CD4-positive, alpha-beta T cell (primary cell): Measurements from ENCODE around the gene SDS. TPM values are rescaled to one million over a fixed set of nuclear protein-coding genes. Genes with fewer than 3 reads are reported as not detected.

Experiments used
- ATAC-seq: fragments of 200-7000 bp; cut with Tn5 transposase; one replicate; pipeline ENCODE4 v1.10.0; 2022; ENCODE audit warnings: mild to moderate bottlenecking; ENCODE audit not compliant: poor library complexity
- CTCF ChIA-PET: fragments of 350-600 bp; sonication (Branson Sonifier 250); formaldehyde crosslinking; loops from one replicate; lab custom pipeline; 2021; ENCODE audit warnings: antibody characterized with exemption, inconsistent platforms; lab: Charles Lee
- POLR2A ChIA-PET: fragments of 350-600 bp; sonication (Branson Sonifier 250); formaldehyde crosslinking; loops from one replicate; lab custom pipeline; 2021; ENCODE audit warnings: antibody characterized with exemption, inconsistent platforms; lab: Charles Lee
- DNase-seq, 14 experiments: peaks; one replicate each; pipeline ENCODE4 v3.0.0-alpha.2; 2013 to 2020; ENCODE audit warnings: mixed read lengths in 2 of 14
- H3K27ac ChIP-seq, 2 donors: one replicate each; pipeline versions ENCODE4 v1.5.1 to v1.7.0; 2013; ENCODE audit warnings: low read length in 2 of 2, low read depth in 1 of 2, mild to moderate bottlenecking in 1 of 2
- H3K27me3 ChIP-seq, 2 experiments: 1 replicate in 1 of 2; 2 replicates in 1 of 2; pipeline versions ENCODE4 v1.6.1 to v1.7.0; 2013; ENCODE audit warnings: low read length in 2 of 2, control low read depth in 1 of 2, mild to moderate bottlenecking in 1 of 2, moderate library complexity in 1 of 2; ENCODE audit not compliant: insufficient read depth in 2 of 2, control insufficient read depth in 1 of 2
- H3K36me3 ChIP-seq: one replicate; pipeline ENCODE4 v1.6.1; 2013; ENCODE audit warnings: low read length, control low read depth; ENCODE audit not compliant: insufficient read depth
- H3K4me1 ChIP-seq: one replicate; pipeline ENCODE4 v1.6.1; 2013; ENCODE audit warnings: low read length, control low read depth; ENCODE audit not compliant: insufficient read depth
- H3K4me3 ChIP-seq: one replicate; pipeline ENCODE4 v1.5.1; 2013; ENCODE audit warnings: mild to moderate bottlenecking, low read length, moderate library complexity
- H3K9me3 ChIP-seq, 2 experiments: 1 replicate in 1 of 2; 2 replicates in 1 of 2; pipeline versions ENCODE4 v1.6.1 to v1.7.0; 2013; ENCODE audit warnings: low read length in 2 of 2, mild to moderate bottlenecking in 2 of 2, control low read depth in 1 of 2, moderate library complexity in 1 of 2; ENCODE audit not compliant: control insufficient read depth in 1 of 2, insufficient read depth in 1 of 2
- H3K27ac Mint-ChIP-seq: one replicate; pipeline ENCODE4 v1.8.0; 2020; ENCODE audit warnings: mixed read lengths
- H3K27me3 Mint-ChIP-seq: one replicate; pipeline ENCODE4 v1.8.0; 2021; ENCODE audit warnings: mixed read lengths
- H3K36me3 Mint-ChIP-seq: one replicate; pipeline ENCODE4 v1.8.0; 2021; ENCODE audit warnings: low read depth, mixed read lengths
- H3K4me1 Mint-ChIP-seq: one replicate; pipeline ENCODE4 v1.8.0; 2021; ENCODE audit warnings: low read depth, mixed read lengths
- H3K4me3 Mint-ChIP-seq: one replicate; pipeline ENCODE4 v1.8.0; 2020; ENCODE audit warnings: mild to moderate bottlenecking, mixed read lengths
- H3K9me3 Mint-ChIP-seq: one replicate; pipeline ENCODE4 v1.8.0; 2020; ENCODE audit warnings: mixed read lengths
- CTCF ChIP-seq: fragments of 200-600 bp; IDR thresholded peaks from one replicate; pipeline ENCODE4 v1.8.0; 2022; ENCODE audit warnings: antibody characterized with exemption, mild to moderate bottlenecking
- intact Hi-C, 2 experiments: fragments of 100-400 bp; cut with DNase I in 1 of 2; cut with micrococcal nuclease in 1 of 2; formaldehyde crosslinking; loops; one replicate each; pipeline versions ENCODE4 v1.15.1 to v1.9.0; 2023 to 2025; cut with DNase I, micrococcal nuclease
- polyA plus RNA-seq, 2 donors: library from polyadenylated mRNA; unstranded; fragments of 120-200 nt; gene quantifications; one replicate each; pipeline ENCODE4 v1.2.1, GENCODE V29; 2013
- total RNA-seq, 174 experiments: library from RNA in 2 of 174; stranded (reverse) in 2 of 174; gene quantifications; one replicate each; pipeline ENCODE4 v1.2.3 and lab custom pipeline; 2021 to 2026

Gene SDS, protein sequence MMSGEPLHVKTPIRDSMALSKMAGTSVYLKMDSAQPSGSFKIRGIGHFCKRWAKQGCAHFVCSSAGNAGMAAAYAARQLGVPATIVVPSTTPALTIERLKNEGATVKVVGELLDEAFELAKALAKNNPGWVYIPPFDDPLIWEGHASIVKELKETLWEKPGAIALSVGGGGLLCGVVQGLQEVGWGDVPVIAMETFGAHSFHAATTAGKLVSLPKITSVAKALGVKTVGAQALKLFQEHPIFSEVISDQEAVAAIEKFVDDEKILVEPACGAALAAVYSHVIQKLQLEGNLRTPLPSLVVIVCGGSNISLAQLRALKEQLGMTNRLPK
- not detected for total RNA-seq
- 0.19 TPM for polyA plus RNA-seq (2013, experiment 1 of 2)
- polyA plus RNA-seq (2013, experiment 2 of 2) = 0.23 TPM
- 0 to 10.0 (median 0.08) reads per million in 172 experiments for total RNA-seq (lab: John Stamatoyannopoulos, UW)

DNA sequence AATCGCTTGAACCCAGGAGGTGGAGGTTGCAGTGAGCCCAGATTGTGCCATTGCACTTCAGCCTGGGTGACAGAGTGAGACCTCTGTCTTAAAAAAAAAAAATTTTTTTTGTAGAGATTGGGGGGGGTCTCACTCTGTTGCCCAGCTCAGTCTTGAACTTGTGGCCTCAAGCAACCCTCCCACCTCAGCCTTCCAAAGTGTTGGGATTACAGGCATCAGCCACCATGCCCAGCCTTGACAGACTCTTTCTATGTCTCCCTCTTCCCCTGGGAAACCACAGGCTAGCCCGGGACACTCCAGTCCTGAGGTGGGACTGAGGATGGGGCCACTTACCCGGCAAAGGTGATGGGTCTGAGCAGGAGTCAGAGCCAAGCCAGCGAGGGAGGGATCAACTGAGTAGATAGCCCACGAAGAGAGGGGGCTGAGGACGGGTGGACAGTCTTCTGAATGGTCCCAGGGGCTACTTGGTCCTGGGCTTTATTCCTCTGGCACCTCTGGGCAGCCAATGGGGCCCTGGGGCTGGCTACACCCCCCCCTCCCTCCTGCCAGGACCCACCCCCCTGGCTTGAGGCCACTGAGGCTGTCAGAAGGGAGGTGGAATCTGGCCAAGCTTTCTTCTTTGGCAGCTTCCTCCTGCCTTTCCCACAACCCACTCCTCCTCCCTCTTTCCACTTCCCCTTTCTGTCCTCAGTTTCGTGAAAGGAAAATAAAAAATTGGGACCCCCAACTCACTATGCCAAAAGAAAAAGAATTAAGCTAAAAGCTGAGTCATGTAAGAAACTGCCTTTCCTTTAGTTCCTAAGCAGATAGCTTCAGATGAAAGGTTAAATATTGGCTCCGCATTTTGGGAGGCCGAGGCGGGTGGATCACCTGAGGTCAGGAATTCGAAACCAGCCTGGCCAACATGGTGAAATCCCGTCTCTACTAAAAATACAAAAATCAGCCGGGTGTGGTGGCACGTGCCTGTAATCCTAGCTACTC lies at the start of gene SDS:
TSS of gene SDS (minus strand) at position 453 of the 981 bp plus-strand sequence. CDS start 4,179 bp downstream, outside the sequence.
- Histone ChIP-seq H3K27ac (no peak within 1 kb of the TSS), H3K36me3 (no peaks in the 10 kb centered on the region), H3K9me3 (no peaks in the 10 kb centered on the region), H3K27me3 (peaks cover 0 to 4% of the 10 kb centered on the region in 2 experiments), H3K4me1 (peaks cover 2% of the 10 kb centered on the region), H3K4me3 (no peak within 1 kb of the TSS)
- no peak within 1 kb of the TSS for H3K4me3 Mint-ChIP-seq
- ChIA-PET CTCF (no interaction called here), POLR2A (no interaction called here)
- ATAC-seq = no peak
- no peaks in the 10 kb centered on the region for H3K4me1 Mint-ChIP-seq
- no peak for TF ChIP-seq CTCF
- no peak within 1 kb of the TSS for H3K27ac Mint-ChIP-seq
- H3K36me3 Mint-ChIP-seq = no peaks in the 10 kb centered on the region
- H3K9me3 Mint-ChIP-seq = no peaks in the 10 kb centered on the region
- H3K27me3 Mint-ChIP-seq = peaks cover 10% of the 10 kb centered on the region
- intact Hi-C loops = no loop called here
- DNase-seq = no peak

- H3K4me3 ChIP-seq = no peak overlapping the region
- ATAC-seq (no peak), DNase-seq (no peak)
- POLR2A ChIA-PET = no interaction called here
- Mint-ChIP-seq H3K9me3 (no peaks in the 10 kb centered on the region), H3K4me1 (no peaks in the 10 kb centered on the region), H3K4me3 (no peak overlapping the region), H3K27ac (no peak overlapping the region), H3K36me3 (no peaks in the 10 kb centered on the region), H3K27me3 (peaks cover 22% of the 10 kb centered on the region)
- no peaks in the 10 kb centered on the region for H3K9me3 ChIP-seq
- intact Hi-C loops = no loop called here
- CTCF ChIA-PET = no interaction called here
- H3K27me3 ChIP-seq = peaks cover 5 to 6% of the 10 kb centered on the region in 2 experiments
- H3K36me3 ChIP-seq = no peaks in the 10 kb centered on the region
- TF ChIP-seq CTCF = no peak
- no peaks in the 10 kb centered on the region for H3K4me1 ChIP-seq
- H3K27ac ChIP-seq = no peak overlapping the region
Observed at GRCh38 chr12:113453330-113453729, 49.6 kb upstream of the SDS start.

DNA sequence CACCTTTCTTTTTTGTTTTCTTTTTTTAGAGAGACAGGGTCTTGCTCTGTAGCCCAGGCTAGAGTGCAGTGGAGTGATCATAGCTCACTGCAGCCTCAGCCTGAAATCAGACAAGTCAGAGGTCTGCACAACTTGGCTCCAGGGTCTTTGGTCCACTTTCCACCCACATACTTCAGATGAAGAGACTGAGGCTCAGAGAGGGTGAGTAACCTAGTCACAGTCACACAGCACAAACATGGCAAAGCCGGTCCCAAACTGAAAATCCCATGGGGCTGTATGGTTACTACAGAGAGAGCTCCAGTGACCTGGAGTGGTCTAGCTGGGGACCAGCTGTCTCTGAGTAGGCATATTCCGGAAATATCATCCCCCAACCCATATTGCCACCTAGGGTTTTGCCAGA lies 48.8 kb upstream of the SDS start:
- Mint-ChIP-seq H3K27ac (no peak overlapping the region), H3K4me3 (no peak overlapping the region), H3K27me3 (peaks cover 18% of the 10 kb centered on the region), H3K9me3 (no peaks in the 10 kb centered on the region), H3K36me3 (no peaks in the 10 kb centered on the region), H3K4me1 (no peaks in the 10 kb centered on the region)
- Histone ChIP-seq H3K27ac (no peak overlapping the region), H3K9me3 (no peaks in the 10 kb centered on the region), H3K4me3 (no peak overlapping the region), H3K27me3 (peaks cover 0 to 4% of the 10 kb centered on the region in 2 experiments), H3K36me3 (no peaks in the 10 kb centered on the region), H3K4me1 (no peaks in the 10 kb centered on the region)
- CTCF ChIA-PET = no interaction called here
- ATAC-seq = no peak
- intact Hi-C loops = no loop called here
- TF ChIP-seq CTCF = no peak
- POLR2A ChIA-PET = no interaction called here
- DNase-seq = no peak
